ENCODE measurements around the gene TMEM25. TPM values are rescaled to one million over a fixed set of nuclear protein-coding genes. Genes with fewer than 3 reads are reported as not detected.

TMEM25 gene
- polyA plus RNA-seq, 1 experiment = 22.5 TPM

DNA sequence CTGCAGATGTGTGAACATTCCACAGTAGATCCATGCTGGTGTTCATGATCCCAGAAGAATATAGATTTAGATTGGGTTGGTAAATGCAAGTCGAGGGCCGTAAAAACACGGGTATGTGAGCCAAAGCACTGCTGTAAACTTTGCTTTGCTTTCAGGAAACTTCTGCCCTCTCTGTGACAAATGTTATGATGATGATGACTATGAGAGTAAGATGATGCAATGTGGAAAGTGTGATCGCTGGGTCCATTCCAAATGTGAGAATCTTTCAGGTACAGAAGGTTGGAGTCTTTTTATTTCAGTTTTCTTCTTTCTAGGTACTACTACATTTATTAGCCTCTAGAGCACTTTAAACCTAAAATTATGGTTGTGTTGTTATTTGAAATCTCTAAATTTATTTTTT is 40.0 kb upstream of the TMEM25 start:
- CTCF ChIA-PET = no interaction called here
- Histone ChIP-seq H3K4me3 (ENCODE audit: low read depth, low read length) (no peak overlapping the region), H3K27me3 (ENCODE audit: control insufficient read depth, insufficient read depth, low read length) (no peaks in the 10 kb centered on the region), H3K9me3 (ENCODE audit: control insufficient read depth, insufficient read depth, low read length) (no peaks in the 10 kb centered on the region), H3K27ac (ENCODE audit: low read depth, low read length) (no peak overlapping the region)
- POLR2A ChIA-PET = no interaction called here
- TF ChIP-seq, protein P1, sequence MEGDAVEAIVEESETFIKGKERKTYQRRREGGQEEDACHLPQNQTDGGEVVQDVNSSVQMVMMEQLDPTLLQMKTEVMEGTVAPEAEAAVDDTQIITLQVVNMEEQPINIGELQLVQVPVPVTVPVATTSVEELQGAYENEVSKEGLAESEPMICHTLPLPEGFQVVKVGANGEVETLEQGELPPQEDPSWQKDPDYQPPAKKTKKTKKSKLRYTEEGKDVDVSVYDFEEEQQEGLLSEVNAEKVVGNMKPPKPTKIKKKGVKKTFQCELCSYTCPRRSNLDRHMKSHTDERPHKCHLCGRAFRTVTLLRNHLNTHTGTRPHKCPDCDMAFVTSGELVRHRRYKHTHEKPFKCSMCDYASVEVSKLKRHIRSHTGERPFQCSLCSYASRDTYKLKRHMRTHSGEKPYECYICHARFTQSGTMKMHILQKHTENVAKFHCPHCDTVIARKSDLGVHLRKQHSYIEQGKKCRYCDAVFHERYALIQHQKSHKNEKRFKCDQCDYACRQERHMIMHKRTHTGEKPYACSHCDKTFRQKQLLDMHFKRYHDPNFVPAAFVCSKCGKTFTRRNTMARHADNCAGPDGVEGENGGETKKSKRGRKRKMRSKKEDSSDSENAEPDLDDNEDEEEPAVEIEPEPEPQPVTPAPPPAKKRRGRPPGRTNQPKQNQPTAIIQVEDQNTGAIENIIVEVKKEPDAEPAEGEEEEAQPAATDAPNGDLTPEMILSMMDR (IDR thresholded peaks at IDR 0.05; ENCODE audit: low read depth, low read length) = no peak
- no peak for DNase-seq (ENCODE audit: low read depth, low spot score)

DNA sequence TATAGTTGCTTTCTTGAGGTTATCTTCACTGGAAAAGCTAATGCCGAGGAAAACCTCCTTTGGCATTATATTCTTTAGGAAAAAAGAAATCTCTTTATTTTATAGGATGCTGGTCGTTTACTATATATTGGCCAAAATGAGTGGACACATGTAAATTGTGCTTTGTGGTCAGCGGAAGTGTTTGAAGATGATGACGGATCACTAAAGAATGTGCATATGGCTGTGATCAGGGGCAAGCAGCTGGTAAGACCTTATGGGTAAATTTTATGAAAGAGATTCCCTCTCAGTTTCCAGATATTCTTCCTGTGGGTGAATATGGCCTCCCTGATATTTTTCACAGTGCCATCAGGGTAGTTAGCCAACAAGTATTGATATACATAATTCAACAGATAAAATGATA is 33.2 kb upstream of the TMEM25 start:
- TF ChIP-seq, protein P1 (IDR thresholded peaks at IDR 0.05; ENCODE audit: low read depth, low read length) = no peak
- H3K4me3 ChIP-seq (ENCODE audit: low read depth, low read length) = no peak overlapping the region
- H3K27me3 ChIP-seq (ENCODE audit: control insufficient read depth, insufficient read depth, low read length) = no peaks in the 10 kb centered on the region
- POLR2A ChIA-PET = no interaction called here
- CTCF ChIA-PET = interaction anchor here (0.9 to 1.4 kb wide), 3 partner anchors 9 to 10 kb away, joined by 3 to 5 read pairs (median 4); no protein-coding TSS in a partner anchor
- no peak overlapping the region for H3K27ac ChIP-seq (ENCODE audit: low read depth, low read length)
- no peak for DNase-seq (ENCODE audit: low read depth, low spot score)
- no peaks in the 10 kb centered on the region for H3K9me3 ChIP-seq (ENCODE audit: control insufficient read depth, insufficient read depth, low read length)

DNA sequence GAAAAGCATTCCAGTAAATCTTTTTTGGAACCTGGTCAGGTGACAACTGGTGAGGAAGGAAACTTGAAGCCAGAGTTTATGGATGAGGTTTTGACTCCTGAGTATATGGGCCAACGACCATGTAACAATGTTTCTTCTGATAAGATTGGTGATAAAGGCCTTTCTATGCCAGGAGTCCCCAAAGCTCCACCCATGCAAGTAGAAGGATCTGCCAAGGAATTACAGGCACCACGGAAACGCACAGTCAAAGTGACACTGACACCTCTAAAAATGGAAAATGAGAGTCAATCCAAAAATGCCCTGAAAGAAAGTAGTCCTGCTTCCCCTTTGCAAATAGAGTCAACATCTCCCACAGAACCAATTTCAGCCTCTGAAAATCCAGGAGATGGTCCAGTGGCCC is 27.8 kb upstream of the TMEM25 start:
- TF ChIP-seq, protein P1 (IDR thresholded peaks at IDR 0.05; ENCODE audit: low read depth, low read length) = no peak
- Histone ChIP-seq H3K27ac (ENCODE audit: low read depth, low read length) (no peak overlapping the region), H3K9me3 (ENCODE audit: control insufficient read depth, insufficient read depth, low read length) (no peaks in the 10 kb centered on the region), H3K27me3 (ENCODE audit: control insufficient read depth, insufficient read depth, low read length) (no peaks in the 10 kb centered on the region), H3K4me3 (ENCODE audit: low read depth, low read length) (no peak overlapping the region)
- no peak for DNase-seq (ENCODE audit: low read depth, low spot score)
- POLR2A ChIA-PET = no interaction called here
- CTCF ChIA-PET = no interaction called here

DNA sequence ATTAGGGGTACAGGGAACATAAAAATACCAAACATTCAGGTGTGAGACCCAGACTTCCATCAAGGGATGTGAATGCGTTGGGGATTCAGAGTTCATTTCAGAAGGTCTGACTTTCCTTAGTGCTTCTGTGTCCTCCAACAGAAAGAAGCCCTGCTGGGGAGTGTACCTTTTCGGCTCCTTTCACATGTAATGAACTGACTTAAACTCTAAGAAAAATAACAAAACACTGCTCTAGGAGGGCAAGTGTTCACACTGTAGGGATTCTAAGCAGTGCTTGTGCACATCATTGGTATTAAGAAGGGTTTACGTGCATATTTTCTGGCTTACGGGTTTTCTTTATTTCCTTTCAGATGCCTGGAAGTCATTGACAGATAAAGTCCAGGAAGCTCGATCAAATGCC is 19.4 kb upstream of the TMEM25 start:
- TF ChIP-seq, protein P1 (IDR thresholded peaks at IDR 0.05; ENCODE audit: low read depth, low read length) = no peak
- no peak overlapping the region for H3K27ac ChIP-seq (ENCODE audit: low read depth, low read length)
- no peak for DNase-seq (ENCODE audit: low read depth, low spot score)
- ChIA-PET CTCF (no interaction called here), POLR2A (no interaction called here)
- no peak overlapping the region for H3K4me3 ChIP-seq (ENCODE audit: low read depth, low read length)
- no peaks in the 10 kb centered on the region for H3K9me3 ChIP-seq (ENCODE audit: control insufficient read depth, insufficient read depth, low read length)
- no peaks in the 10 kb centered on the region for H3K27me3 ChIP-seq (ENCODE audit: control insufficient read depth, insufficient read depth, low read length)

DNA sequence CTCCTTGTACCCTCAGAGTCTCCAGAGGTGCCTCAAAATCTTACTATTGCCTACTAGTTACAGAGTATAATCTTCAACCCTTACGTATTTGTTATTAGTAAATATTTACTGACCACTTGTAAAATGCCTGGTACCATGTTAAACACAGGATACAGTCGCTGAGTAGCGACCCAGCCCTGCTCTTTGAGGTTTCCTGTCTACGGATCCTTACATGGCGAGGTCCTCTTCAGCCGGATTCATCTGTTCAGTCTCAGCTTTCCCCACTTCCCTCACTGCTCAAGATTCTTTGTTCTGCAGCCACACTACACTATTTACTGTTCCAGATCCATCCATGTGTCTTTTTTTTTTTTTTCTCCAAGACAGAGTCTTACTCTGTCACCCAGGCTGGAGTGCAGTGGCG is 16.9 kb upstream of the TMEM25 start:
- ChIA-PET CTCF (no interaction called here), POLR2A (no interaction called here)
- H3K27ac ChIP-seq (ENCODE audit: low read depth, low read length) = no peak overlapping the region
- TF ChIP-seq, protein P1 (IDR thresholded peaks at IDR 0.05; ENCODE audit: low read depth, low read length) = no peak
- no peaks in the 10 kb centered on the region for H3K27me3 ChIP-seq (ENCODE audit: control insufficient read depth, insufficient read depth, low read length)
- no peak for DNase-seq (ENCODE audit: low read depth, low spot score)
- H3K4me3 ChIP-seq (ENCODE audit: low read depth, low read length) = no peak overlapping the region
- H3K9me3 ChIP-seq (ENCODE audit: control insufficient read depth, insufficient read depth, low read length) = no peaks in the 10 kb centered on the region

Measured in AG04450 (cell line).